Urothelium cell line (cell line): ENCODE data around the gene MTMR3.
A peak's percentile ranks its signal among the peaks of the same experiment; 100 is the strongest.
"Not testable (repeated sequence)": the region's sequence is repeated elsewhere in the genome, so short reads cannot be mapped to it uniquely, and the experiment has no call there.

Experiments
- DNase-seq: peaks from one replicate; pipeline ENCODE4 v3.0.0; 2011; ENCODE audit warnings: low spot score, mixed read lengths
- FAIRE-seq: peaks from 2 replicates; lab custom pipeline; 2011; peaks lifted over from hg19 to GRCh38; lab: Jason Lieb, UNC

Gene MTMR3

DNA sequence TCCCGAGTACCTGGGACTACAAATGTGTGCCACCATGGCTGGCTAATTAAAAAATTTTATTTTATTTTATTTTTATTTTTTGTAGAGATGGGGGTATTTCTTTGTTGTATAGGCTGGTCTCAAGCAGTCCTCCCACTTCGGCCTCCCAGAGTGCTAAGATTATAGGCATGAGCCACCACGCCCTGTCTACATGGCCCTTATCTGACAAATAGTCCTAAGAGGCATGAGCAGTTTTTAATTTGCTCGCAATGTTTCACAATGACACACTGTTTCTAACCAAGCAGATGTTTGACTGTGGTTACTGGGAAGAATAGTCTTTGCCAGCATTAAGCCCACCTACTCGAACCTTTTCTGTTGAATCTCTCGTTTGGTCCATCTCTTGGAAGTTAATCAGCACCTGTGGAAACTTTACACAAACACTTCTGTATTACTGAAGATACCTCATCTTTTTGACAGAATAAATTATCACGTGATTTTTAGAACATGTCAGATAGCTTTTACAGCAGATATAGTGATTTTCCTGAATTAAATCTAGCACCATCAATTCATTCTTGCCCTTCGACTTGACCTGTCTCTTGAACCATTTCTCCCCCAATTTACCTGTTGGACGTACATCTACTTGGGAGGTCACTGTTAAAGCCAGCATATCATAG lies 71.4 kb downstream of the MTMR3 start:
- DNase-seq (no peak), FAIRE-seq (no peak)

DNA sequence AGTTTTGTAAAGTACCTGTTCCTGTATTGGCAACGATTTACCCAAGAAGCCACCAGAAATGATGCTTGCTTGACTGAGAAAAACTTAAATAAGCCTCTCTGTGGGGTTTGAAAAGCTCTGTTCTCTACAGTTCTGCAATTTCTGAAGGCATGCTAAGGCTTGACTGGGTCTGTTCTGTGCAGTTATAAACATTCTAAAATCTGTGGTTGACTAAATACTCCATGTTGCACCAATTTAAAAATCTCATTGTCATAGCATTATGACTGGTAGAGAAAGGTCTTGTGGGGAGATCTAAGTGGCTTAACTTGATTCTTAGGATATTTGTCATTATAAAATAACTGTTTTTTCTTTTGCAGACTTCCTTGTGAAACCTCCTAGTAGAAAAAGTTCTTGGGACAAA lies 73.7 kb downstream of the MTMR3 start:
- DNase-seq (no peak), FAIRE-seq (no peak)

DNA sequence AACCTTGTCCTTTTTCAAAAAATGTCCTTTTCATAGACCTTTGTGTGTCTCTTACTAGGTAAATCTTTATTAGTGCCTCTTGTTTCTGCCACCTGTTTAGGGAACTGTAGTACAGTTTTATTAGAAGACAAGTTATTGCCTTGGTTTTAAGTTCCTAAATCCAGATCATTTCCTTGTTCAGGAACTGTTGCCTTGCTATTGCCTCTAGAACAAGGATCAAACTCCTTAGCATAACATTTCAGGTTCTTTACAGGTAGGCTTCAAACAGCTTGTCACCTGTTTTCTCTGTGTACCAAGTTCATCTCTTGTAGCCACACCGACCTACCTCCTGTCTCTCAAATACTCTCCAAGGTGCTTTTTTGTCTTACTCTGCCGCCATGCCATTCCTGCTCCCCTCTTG lies 75.2 kb downstream of the MTMR3 start:
- FAIRE-seq = no peak

DNA sequence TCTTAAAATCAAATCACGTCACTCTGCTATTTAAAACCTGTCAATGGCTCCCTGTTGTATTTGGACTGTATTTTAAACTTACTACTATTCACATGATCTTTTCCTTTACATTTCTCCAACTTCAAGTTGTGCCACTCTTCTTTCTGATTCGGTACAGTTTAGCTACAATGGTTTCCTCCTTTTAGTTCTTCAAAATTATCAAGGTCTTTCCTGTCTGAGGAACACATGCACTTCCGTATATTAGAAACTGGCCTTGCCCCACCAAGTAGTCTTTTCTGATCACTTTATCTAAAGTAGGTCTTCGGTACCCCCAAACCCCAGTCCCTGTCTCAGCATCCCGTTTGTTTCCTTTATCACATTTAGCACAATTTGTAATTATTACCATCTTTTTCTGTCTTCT lies 81.8 kb downstream of the MTMR3 start:
- no peak for FAIRE-seq
- no peak for DNase-seq

More for the DNA sequence above, 75.2 kb downstream of the MTMR3 start:
- no peak for DNase-seq

DNA sequence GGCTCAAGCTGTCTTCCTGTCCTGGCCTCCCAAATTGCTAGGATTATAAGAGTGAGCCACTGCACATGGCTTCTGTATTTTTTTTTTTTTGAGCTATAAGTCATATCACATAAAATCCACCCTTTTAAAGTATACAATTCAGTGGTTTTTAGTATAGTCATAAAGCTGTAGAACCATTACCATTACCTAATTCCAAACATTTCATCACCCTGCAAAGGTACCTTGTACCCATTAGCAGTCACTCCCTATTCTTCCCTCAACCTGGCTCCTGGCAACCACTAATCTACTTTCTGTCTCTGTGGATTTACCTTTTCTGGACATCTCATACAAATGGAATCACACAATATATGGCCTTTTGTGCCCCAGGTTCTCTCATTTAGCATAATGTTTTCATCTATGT lies 84.5 kb downstream of the MTMR3 start:
- no peak for DNase-seq
- FAIRE-seq = no peak

DNA sequence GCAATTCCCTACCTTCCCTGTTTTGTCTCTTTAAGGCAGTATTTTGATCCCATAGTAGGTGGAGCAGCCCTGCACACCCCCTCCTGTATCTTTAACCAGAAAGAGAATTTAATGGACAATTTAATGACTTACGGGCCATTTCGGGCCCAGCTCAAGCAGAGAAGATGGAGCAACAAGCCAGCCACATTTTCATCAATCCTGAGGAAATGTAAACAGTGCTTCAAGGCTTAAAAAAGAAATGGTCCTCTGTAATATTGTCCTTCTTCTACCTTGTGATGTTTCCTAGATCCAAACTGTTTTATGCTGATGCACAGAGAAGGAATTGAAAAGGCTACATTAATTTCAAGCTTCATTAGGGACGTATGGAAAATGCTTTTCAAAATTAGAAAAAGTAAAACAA lies 88.6 kb downstream of the MTMR3 start:
- FAIRE-seq (no peak), DNase-seq (no peak)

DNA sequence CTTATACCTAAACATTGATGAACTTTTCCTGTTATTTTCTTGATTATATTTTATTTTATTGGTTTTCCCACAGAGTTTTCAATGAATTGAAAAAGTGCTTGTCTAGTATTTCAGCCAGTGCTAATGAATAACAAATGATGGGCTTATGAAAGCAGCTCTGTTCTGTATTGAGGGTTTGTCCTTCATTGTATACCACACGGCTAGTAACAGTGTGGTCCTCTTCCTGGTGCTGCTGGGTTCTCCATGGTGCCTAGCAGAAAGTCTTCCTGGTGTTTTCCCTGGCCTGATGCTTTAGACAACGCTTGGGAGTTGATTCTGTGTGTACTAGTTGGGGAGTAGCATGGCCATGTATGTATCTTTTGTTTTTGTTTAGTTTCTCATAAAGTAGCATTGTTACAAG lies 89.1 kb downstream of the MTMR3 start:
- FAIRE-seq (no peak), DNase-seq (no peak)

DNA sequence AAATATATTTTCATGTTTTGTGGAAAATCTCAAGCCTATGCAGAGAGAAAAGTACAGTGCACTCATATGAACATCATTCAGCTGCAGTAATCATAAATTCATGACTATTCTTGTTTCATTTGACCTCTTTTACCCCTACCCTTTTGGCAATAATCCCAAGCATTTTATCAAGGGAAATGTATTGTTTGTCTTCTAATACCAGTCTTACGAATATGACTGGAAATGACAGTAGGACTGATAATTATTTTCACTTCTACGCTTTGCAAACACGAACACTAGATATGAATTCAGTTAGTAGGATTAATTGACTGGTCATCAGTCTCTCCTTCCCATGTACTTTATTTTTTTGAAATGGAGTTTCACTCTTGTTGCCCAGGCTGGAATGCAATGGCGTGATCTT lies 90.3 kb downstream of the MTMR3 start:
- FAIRE-seq = no peak
- DNase-seq = no peak

DNA sequence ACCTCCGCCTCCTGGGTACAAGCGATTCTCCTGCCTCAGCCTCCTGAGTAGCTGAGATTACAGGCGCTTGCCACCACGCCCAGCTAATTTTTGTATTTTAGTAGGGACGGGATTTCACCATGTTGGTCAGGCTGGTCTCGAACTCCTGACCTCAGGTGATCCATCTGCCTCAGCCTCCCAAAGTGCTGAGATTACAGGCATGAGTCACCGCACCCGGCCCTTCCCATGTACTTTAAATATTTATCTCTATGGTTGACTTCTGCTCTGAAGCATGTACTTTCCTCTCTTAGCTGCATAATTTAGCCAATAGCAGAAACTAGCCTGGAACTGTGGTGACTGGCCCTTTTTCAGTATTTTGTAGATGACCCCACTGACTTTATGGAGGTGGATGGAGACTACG lies 90.7 kb downstream of the MTMR3 start:
- FAIRE-seq, DNase-seq: not testable (repeated sequence)

DNA sequence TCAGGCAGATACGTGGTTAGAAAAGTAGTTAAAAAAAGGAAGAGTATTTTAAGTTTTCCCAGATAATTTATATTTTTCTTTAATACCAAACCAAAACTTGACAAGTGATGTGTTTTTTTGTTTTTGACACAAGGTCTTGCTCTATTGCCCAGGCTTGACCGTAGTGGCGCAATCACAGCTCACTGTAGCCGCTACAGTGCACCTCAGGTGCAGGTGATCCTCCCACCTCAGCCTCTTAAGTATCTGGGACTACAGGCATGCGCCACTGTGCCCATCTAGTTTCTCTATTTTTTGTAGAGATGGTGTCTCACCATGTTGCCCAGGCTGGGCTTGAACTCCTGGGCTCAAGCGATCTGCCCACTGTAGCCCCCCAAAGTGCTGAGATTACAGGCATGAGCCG lies 92.5 kb downstream of the MTMR3 start:
- DNase-seq (no peak), FAIRE-seq (no peak)

DNA sequence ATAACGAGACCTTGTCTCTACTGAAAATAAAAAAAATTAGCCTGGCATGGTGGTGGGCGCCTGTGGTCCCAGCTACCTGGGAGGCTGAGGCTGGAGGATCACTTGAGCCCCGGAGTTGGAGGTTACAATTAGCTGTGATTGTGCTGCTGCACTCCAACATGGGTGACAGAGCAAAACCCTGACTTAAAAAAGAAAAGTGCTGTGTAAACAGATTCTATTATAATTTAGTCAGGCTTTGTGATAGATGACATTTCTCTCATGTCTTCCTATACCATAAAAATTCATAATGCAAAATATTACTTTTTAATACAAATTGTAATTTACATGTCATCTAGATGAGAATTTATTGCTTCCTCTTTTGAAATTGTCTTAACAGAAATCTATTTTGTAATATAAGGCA lies 94.1 kb downstream of the MTMR3 start:
- no peak for DNase-seq
- no peak for FAIRE-seq

DNA sequence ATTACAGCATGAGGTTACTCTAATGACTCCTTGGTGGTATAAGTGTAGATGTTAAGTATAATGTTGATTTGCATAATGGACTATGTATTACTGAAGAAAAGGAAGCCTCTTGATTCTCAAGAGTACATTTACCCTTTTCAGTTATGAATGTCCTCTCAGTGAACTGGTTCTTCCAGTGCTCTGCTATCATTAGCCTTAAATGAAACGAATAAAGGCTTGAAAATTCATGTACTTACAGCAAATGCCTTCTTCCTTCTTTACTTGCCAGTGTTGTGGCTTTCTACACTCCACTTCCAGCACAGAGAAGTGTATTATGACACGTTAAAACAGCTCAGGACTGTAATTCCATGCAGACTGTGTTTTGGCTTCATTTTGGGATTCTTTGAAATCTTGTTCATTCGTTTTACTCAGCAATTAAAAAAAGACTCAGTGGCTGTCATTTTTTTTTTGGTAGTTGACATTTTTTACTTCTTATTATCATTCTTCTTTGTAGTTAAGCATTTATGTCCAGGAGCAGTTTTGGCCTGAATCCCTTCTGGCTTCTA lies 96.9 kb downstream of the MTMR3 start:
- DNase-seq (no peak), FAIRE-seq (peak; percentile 46)

DNA sequence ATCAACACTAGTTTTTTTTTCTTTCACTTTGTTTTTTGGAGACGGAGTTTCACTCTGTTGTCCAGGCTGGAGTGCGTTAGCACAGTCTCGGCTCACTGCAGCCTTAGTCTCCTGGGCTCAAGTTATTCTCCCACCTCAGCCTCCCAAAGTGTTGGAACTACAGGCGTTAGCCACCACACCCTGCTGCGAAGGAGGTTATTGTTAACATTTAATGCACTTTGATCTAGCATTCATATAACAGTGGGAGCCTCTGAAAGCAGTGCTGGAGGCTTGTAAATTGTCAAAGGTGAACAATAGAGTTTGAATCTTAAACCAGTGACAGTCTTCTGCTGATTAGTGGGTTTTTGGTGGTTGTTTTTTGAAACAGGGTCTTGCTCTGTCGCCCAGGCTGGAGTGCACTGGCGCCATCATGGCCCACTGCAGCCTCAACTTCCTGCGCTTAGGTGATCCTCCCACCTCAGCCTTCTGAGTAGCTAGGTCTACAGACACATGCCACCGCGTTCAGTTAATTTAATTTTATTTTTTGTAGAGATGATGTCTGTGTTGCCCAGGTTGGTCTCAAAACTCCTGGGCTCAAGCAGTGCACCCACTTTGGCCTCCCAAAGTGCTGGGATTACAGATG lies 100.4 kb downstream of the MTMR3 start:
- peak; percentile 58 for FAIRE-seq
- DNase-seq = no peak

DNA sequence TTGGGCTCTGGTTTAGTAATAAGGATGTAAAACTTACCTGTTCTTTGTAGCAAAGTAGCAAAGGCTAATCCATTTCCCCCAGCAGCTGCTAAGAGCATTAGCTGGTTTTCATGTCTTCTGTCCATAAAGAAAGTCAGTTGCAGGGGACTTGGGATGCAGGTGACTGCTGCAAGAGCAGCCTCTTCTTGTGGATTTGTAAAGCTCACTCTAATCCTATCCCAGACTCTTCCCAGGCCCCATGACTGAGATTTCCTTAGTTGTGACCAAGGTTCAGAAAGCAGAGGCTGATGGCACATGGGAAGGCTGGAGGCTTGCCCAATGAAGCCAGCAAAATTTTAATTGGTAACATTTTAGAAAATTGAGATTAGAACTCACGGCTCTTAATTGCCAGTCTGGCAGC lies 102.9 kb downstream of the MTMR3 start:
- DNase-seq = no peak
- no peak for FAIRE-seq

DNA sequence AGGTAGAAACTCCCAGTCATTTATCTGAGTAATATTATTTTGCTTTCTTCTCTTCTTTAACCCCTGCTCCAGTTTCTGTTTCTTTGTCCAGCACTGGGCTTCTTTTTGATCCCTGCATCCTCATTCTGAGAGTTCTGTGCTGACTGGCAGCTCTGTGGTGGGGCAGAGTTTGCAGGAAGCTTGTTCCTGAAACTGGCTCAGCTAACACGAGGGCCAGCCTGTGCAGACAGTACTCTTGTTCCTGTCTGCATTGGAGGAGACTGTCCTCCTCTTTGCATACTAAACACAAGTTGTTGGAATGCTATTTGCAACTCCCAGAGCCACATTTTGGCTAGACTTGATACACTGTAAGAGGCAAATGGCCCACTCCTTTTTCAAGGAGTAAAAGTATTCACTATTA lies 104.2 kb downstream of the MTMR3 start:
- no peak for FAIRE-seq
- no peak for DNase-seq

DNA sequence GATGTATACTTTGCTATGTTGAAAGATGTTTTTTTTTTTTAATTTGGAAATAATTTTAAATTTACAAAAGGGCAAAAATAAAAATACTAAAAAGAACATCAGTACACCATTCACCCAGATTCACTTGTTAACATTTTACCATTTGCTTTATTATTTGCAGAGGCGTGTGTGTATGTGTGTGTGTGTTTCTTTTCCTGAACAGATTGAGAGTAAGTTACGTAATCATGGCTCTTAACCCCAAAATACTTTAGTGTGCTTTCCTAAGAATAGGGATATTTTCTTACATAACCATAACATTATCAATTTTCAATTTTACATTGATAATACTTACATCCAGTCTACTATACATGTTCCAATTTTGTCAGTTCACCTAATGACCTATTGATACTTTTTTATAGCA lies 105.7 kb downstream of the MTMR3 start:
- FAIRE-seq = no peak

DNA sequence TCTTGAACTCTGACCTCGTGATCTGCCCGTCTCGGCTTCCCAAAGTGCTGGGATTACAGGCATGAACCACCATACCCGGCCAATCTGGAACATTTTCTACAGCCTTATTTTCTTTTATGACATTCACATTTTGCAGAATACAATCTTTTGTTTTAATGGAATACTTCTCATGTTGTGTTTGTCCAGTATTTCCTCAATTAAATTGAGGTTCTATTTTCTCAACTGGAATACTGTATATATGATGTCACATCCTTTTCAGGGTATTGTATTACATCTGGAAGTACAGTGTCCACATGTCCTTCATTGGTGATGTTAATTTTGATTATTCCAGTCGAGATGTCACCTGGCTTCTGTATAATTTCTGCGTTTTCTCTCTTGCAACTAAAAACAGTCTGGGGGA lies 106.5 kb downstream of the MTMR3 start:
- FAIRE-seq (no peak), DNase-seq (no peak)

More for the DNA sequence above, 105.7 kb downstream of the MTMR3 start:
- DNase-seq = no peak

DNA sequence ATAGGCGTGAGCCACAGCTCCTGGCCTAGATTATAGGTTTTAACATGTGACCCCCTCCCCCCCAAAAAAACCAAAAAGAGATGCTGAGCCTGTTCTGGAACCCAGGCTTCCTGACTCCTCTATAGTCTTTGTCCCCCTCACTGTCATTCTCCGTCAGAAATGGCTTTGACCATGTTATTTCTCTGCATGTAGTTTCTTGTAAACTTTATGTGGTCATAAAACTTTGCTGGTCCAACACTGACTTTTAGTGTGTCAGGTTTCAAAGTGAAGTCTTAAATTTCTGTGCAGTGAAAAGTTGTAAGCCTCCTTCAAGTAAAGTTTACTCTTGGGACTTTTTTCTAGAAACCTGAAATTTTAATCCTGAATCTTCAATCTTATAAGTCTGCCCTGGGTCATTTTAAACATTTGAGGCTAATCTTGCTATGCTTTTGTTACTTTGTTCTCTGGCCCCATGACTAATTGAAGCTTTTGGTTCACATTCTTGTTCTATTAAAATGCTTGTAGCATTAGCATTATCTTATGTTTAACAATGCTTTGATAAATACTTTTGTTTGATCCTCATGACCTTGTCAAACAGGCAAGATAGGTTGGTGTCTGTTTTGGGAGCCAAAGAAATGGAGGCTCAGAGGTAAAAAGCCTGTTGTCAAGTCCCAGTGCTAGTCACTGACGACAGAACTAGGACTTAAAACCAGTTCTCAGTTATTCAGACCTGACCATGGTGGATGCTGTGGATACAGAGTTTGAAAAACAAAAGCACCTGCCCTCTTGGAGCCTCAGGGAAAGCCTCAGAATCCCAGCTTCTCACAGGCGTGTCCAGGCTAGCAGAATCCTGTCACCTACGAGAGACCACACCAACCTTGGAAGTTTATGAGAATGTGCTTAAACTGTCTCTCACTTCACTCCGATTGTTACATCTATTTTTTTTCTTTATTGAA lies 109.6 kb downstream of the MTMR3 start:
- FAIRE-seq = no peak
- peak; percentile 16 for DNase-seq

DNA sequence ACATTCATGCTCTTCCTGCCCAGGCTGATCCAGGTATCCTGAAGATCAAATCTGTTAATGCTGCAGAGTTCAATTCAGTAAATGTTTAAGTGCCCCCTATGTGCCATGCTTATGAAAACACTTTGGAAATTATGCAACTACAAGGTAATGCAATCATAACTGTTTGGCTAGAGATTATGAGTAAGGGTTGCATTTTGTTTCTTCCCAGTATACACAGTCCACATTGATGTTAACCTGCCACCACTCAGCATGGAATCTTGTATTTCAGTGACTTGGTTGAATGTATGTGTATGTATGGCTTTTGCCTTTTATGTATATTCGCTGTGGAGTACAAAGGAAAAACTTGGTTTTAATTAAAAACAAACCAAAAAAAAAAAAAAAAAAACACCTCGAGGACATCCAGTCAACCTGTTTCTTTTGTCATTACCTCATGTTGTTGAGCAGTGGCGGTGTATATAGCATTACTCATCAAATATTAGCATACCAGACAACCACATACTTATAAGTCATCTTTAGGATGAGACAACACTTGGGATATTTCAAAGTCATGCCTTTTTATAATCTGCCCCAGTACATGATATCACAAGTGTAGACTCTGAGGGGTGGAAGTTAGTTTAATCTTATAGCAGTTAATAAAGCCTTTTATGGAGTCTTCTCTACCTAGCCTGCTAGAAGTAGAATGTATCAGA lies 111.2 kb downstream of the MTMR3 start:
- peak; percentile 75 for FAIRE-seq
- peak; percentile 74 for DNase-seq

DNA sequence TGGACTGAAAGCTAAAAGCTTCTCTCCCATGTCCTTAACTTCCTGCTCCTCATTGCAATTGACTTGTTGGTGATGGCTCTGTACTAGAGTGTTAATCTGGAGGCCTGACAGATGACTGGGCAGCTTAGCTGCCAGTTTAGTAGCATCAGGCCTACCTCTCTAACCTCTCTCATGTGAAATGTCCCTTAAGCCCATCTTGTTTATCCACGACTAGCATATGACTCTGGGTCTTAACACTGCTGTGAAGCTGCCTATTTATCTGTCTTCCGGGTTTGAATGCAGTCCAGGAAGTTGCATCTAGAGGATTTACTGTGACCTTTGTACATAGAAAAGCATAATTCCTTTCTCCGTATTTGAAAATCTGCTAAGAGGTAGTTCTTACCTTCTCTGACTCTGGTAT lies 112.0 kb downstream of the MTMR3 start:
- FAIRE-seq (no peak), DNase-seq (peak; percentile 24)

DNA sequence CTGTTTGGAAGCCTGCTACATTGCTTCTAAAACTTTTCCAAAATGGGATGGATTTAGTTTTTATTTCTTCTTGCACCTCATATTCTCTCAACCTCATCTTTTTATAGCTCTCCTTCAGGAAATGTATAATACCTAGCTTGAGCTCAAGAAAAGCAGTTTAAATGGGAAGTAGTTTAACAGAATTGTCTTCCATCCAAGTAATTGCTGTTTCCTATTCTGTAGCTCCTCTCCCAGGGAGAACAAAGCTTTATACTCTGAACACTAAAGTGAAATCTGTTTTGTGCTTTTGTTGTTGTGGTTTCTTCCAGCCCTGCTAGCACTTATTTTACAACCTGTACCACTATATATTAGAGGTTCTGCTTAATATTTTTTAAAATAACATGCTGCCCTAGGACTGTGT lies 114.1 kb downstream of the MTMR3 start:
- no peak for FAIRE-seq
- no peak for DNase-seq
